ENCODE measurements around the gene EFCAB7. TPM values are rescaled to one million over a fixed set of nuclear protein-coding genes. Genes with fewer than 3 reads are reported as not detected.

The EFCAB7 gene
- total and polyA plus RNA-seq, 2 experiments from 2014 or later, result 4.2 to 4.9 TPM

DNA sequence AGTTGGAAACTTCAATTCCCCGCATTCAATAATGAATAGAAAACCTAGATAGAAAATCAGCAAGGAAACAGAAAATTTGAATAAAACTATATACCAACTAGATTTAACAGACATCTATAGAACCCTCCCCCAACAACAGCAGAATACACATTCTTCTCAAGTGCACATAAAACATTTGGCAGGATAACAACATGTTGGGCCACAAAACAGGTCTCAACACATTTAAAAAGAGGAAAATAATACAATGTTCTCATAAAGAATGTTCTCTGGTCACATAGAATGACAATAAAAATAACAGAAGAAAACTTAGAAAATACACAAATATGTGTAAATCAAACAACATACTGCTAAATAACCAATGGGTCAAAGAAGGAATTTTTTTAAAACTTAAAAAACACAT lies 25.2 kb upstream of the EFCAB7 start:
- H3K79me2 ChIP-seq (replicated peaks; ENCODE audit: insufficient read depth), result no peaks in the 10 kb centered on the region
- no peak overlapping the region for H3K4me3 Mint-ChIP-seq
- no peak overlapping the region for H3K27ac Mint-ChIP-seq
- no peaks in the 10 kb centered on the region for H3K27me3 Mint-ChIP-seq (ENCODE audit: insufficient read depth, low read depth, poor library complexity)
- H2AFZ ChIP-seq, result no peak overlapping the region
- ATAC-seq (no peak), DNase-seq (ENCODE audit: low spot score) (no peak)
- no peaks in the 10 kb centered on the region for H3F3A ChIP-seq (replicated peaks; ENCODE audit: low read depth)
- no peaks in the 10 kb centered on the region for H3K4me1 Mint-ChIP-seq
- H3K4me3 ChIP-seq, result no peak overlapping the region
- H3K9me3 Mint-ChIP-seq, result 0 out of 3 replicates have a peak, but pooled peaks cover 2% of the 10 kb centered on the region
- no peaks in the 10 kb centered on the region for H3K9me2 ChIP-seq (ENCODE audit: insufficient read depth)
- H3K27me3 ChIP-seq (ENCODE audit: insufficient read depth), result no peaks in the 10 kb centered on the region
- H3K36me3 Mint-ChIP-seq (ENCODE audit: low read depth), result peaks cover 4% of the 10 kb centered on the region; the same call in 2 of the 3 replicates
- TF ChIP-seq, protein P1, sequence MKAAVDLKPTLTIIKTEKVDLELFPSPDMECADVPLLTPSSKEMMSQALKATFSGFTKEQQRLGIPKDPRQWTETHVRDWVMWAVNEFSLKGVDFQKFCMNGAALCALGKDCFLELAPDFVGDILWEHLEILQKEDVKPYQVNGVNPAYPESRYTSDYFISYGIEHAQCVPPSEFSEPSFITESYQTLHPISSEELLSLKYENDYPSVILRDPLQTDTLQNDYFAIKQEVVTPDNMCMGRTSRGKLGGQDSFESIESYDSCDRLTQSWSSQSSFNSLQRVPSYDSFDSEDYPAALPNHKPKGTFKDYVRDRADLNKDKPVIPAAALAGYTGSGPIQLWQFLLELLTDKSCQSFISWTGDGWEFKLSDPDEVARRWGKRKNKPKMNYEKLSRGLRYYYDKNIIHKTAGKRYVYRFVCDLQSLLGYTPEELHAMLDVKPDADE (IDR thresholded peaks at IDR 0.05), result no peak
- TF ChIP-seq ZNF462 (CRISPR knock-in tag; IDR thresholded peaks at IDR 0.05) (no peak), NANOG (IDR thresholded peaks at IDR 0.05; ENCODE audit: borderline replicate concordance) (no peak), EZH2 (IDR thresholded peaks at IDR 0.05; ENCODE audit: low read depth, unreplicated experiment) (no peak), ZNF114 (CRISPR knock-in tag; IDR thresholded peaks at IDR 0.05) (no peak), POLR2AphosphoS5 (IDR thresholded peaks at IDR 0.05; ENCODE audit: low read depth) (no peak), REST (IDR thresholded peaks at IDR 0.05; ENCODE audit: unreplicated experiment) (no peak), EZH2phosphoT487 (IDR thresholded peaks at IDR 0.05; ENCODE audit: unreplicated experiment) (no peak), ZNF331 (CRISPR knock-in tag; IDR thresholded peaks at IDR 0.05; ENCODE audit: low read depth) (no peak), JUNB (IDR thresholded peaks at IDR 0.05; ENCODE audit: unreplicated experiment) (no peak)
- peaks cover 6% of the 10 kb centered on the region; the same call in 1 of the 2 replicates for H4K20me1 ChIP-seq (replicated peaks; ENCODE audit: insufficient read depth)
- H3K4me1 ChIP-seq (ENCODE audit: insufficient read depth), result no peaks in the 10 kb centered on the region
- H3K27ac ChIP-seq (ENCODE audit: low read depth), result no peak overlapping the region
- no peak overlapping the region for H3K4me2 ChIP-seq
- no peaks in the 10 kb centered on the region for H3K36me3 ChIP-seq (ENCODE audit: insufficient read depth)

Data from GM23338 (cell line).